Measurements from ENCODE around the gene SAP130.

SAP130 gene

DNA sequence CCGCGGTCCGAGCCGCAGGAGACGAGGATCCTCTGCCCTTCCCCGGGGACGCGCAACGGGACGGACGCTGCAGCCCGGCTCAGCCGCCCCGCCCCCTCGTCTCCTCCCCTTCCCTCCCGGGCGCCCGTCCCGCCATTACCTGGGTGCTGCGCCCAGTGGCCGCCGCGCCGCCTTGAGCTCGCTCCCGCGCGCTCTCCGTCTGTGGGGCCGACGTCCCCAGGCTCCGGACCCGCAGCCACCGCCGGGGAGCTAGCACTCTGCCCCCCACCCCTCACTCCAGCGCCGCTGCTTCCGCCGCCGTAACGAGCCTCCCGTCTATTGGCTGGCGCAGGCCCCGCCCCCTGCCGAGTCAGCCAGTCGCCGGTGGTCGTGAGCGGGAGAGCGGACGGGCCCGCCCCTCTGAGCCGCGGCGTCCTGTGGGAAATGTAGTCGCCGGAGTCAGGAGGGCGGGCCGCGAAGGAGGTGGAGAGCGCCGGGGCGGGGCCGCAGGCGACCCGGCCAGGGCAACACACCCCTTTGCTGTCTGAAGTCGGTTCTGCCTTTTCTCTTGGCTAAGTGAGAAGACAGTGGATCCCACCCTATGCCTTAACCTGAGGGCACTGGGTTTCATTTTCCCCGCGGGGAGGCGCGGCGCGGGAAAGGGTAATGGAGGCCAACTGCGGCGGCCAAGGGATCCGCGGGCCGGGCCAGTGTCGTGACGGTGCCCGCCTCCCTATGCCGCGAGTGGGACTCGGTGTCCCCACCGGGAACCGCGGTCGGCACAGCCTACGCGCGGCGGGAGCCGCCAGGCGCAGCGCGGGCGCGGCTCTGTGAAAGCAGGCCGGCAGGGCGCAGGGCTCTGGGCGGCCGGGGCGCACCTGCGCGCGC is at the start of gene SAP130:
Gene SAP130 (minus strand): TSS at position 259 of the 867 bp plus-strand sequence. CDS start 1,767 bp downstream, outside the sequence.
- FAIRE-seq = no peak

DNA sequence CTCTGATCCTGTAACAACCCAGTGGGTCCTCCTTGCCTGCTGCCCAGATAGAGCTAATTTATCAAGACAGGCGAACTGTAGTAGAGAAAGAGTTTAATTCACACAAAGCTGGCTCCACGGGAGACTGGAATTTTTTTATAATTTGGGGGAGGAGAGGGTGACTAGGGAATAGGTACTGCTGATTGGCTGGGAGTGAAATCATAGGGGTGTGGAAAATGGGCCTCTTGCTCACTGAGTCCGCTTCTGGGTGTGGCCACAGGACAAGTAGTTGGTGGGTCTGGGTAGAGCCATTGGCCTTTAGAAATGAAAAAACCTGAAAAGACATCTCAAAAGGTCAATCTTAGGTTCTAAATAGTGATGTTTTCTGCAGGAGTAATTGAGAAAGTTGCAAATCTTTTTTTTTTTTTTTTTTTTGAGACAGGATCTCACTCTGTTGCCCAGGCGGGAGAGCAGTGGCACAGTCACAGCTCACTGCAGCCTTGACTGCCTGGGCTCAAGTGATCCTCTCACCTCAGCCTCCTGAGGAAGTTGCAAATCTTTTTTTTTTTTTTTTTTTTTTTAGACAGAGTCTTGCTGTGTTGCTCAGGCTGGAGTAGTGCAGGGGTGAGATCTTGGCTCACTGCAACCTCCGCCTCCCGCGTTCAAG is 48.7 kb upstream of the SAP130 start:
- no peak for FAIRE-seq

DNA sequence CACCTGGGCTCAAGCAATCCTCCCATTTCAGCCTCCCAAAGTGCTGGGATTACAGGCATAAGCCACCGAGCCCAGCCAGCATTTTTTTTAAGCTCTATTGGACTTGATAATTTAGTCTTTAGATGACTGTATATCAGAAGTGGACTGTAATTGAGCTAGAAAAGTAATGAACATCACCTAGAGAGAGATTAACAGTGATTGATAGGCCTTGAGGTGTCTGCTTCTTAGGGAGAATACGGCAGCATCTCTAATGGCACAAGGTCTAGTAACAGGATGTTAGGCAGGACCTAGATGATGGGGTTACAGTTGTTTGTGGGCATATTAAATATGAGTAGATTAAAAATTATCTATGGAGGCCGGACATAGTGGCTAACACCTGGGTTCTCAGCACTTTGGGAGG is 45.4 kb upstream of the SAP130 start:
- no peak for FAIRE-seq

DNA sequence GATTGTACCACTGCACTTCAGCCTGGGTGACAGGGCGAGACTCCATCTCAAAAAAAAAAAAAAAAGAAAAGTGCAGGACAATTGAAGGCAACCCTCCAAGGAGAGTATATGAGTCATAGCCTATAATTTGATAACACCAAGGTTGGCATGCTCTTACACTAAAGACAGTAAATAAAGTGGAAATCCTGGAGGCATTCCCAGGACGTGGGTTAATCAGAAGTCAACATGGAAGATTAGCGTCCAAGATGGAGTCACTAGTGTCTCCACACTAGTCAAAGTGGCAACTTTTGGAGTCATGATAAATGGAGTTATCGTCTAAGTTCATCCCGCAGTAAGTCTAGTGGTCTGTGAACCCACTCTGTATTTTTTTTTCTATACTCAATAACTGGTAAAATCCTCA is 41.9 kb upstream of the SAP130 start:
- no peak for FAIRE-seq

DNA sequence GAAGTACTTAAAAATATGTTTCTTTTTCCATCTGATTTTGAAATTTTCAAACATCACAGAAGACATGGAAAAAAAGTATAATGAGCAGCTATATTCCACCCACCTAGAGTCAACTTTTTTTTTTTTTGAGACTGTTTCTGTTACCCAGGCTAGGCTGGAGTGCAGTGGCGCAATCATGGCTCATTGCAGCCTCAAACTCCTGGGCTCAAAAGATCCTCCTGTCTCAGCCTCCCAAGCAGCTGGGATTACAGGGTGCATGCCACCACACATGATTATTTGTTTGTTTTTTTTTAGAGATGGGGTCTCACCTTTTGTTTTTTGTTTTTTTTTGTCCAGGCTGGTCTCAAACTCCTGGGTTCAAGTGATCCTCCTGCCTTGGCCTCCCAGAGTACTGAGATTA is 36.5 kb upstream of the SAP130 start:
- FAIRE-seq = no peak

DNA sequence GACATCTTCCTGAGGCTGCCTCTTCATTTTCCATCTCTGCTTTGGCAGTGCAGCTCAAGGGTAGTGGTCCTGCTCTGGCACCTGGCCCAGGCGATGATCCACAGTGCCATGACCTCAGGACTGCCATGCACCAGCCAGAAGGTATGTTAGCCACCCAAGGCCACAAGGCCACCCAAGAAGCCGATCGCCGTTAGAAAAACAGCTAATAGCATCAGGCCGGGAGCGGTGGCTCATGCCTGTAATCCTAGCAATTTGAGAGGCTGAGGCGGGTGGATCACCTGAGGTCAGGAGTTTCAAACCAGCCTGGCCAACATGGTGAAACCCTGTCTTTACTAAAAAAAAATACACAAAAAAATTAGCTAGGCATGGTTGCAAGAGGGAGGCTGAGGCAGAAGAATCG is 34.7 kb upstream of the SAP130 start:
- FAIRE-seq = no peak

DNA sequence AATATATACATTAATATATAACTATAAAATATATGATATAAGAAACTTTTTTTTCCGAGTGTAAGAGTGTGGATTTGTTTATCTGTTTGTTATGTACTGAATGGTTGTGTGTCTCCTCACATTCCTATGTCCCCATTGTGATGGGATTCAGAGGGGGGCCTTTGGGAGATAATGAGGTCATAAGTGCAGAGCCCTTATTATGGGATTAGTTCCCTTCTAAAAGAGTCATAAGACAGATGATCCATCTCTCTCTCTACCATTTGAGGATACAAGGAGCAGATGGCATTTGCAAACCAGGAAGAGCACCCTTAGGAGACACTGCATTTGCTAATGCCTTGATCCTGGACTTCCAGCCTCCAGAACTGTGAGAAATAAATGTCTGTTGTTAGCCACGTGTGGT is 30.3 kb upstream of the SAP130 start:
- no peak for FAIRE-seq

DNA sequence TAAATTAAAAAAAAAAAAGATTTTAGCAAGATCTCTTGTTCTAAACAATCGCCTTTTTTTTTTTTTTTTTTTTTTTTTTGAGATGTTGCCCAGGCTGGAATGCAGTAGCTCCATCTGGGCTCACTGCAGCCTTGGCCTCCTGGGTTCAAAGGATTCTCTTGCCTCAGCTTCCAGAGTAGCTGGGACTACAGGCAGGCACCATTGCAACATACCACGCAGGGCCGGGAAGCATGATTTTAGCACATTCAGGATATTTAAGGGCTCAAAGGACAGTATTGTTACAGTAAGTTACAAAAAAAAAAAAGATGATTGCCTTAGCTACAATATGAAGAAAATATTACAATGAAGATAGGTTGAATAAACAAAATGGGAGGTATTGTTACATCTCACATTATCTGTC is 29.5 kb upstream of the SAP130 start:
- FAIRE-seq = no peak

DNA sequence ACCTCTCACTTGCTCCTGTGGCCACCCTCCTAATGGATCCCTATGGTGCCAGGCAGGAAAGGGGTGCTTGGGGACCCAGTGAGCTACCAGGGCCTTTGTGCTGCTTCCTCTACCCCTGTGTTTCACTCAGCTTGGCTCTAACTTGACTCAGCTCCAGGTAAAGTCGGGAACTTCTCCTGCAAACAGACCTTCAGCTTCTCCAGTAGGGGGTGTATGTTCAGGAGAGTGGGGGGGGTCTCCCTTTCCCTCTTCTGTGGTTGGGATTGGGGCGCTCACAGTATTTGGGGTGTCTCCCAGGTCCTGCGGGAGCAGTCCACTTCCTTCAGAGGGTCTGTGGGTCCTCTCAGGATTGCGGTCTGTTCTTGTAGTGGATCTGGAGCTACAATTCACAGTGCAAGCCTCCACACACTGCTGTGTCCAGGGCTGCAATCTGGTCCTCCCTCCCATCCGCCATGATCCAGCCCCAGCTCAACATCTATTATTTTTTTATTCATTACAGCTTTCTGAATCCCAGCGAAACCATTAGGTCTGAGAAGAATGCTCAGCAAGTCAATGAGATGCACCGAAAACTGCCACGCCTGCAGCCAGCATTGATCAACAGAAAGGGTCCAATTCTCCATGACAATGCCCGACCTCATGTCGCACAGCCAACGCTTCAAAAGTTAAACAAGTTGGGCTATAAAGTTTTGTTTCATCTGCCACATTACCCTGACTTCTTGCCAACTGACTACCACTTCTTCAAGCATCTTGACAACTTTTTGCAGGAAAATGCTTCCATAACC is 26.4 kb upstream of the SAP130 start:
- no peak for FAIRE-seq

DNA sequence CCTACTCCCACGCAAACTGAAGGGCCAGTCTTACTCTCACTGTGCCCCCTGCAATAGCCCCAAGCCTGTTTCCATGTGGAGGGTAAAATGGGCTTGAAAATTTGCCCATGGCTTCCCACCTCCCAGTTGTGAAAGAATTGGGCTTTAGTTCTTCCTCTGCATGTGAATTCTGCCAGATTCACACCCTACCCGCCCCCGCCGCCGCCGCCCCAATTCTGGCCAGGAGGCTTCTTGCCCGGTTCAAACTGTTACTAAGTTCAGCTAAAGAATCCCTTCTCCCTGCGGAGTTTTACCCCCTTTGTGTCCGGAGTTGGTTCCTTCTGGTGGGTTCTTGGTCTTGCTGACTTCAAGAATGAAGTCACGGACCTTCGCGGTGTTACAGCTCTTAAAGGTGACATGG is 25.5 kb upstream of the SAP130 start:
- FAIRE-seq = no peak

DNA sequence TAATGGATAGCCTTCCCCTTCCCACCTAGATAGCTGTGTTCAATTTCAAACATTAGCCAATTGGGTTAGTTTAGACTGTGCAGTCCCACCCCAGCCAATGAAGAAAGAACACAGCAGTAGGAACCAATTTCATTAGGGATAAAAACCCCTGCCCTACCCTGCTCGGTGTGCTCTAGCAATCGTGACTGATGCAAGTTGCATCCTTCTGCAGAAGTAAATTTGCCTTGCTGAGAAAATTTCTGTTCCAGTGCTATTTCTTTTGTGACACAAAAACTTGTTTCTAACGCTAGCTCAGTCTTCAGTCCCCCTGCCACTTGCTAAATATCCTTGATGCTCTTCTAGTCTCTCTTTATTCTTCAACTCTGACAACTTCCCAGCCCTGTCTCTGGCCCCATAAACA is 15.2 kb upstream of the SAP130 start:
- no peak for FAIRE-seq

DNA sequence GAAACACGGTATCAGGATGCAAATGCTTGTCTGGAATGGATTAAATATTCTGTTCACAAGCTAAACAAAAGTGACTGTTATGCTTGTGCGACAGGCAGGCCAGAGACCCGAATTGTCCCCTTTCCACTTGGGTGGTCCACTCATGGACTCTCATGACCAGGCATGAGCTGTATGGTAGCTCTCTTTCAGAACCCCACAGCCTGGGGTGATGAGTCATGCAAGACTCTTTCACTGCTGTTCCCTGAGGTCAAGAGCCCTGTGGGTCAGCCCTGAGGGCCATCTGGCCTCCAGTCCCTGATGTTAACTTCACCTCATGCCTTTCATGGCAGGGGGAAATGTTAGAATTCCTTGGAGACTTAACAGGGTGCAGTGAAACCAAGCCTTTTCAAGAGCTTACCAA is 13.7 kb upstream of the SAP130 start:
- FAIRE-seq = no peak

DNA sequence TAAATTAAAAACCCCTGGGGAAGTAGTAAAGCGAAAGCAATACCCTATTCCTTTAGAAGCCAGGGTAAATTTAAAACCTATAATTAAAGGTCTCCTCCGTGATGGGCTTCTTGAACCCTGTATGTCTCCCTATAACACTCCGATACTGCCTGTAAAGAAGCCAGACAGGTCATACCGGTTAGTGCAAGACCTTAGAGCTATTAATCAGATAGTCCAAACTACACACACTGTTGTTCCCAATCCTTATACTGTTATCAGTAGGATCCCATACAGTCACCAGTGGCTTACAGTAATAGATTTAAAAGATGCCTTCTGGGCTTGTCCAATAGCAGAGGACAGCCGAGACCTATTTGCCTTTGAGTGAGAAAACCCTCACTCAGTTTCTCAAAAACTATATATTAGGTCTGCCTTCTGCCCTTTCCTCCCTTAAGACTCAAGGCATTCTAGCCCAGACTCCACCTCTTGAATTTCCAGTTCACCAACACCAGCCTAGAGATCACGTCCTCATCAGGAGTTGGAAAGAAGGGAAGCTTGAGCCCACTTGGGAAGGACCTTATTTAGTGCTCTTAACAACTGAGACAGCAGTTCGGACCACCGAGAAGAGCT is 12.4 kb upstream of the SAP130 start:
- FAIRE-seq = no peak

DNA sequence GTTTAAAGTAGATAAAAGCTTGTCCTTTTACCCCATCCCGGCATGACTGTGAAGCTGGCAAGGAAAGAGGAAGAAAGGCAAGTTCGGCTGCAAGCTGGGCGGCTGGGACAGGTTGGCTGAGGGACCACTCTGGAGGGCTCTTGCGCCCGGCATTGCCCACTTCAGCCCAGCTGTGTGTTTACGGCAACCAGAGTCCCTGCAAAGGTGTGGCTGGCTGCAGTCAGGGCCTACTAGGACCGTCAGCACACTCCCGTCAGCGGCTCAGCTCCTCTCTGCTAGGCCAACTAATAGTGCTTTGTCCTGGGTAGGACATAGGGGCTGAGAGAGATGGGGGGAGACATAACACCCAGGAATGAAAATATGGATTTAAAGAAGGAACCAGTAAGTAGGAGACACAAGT is 11.7 kb upstream of the SAP130 start:
- no peak for FAIRE-seq

DNA sequence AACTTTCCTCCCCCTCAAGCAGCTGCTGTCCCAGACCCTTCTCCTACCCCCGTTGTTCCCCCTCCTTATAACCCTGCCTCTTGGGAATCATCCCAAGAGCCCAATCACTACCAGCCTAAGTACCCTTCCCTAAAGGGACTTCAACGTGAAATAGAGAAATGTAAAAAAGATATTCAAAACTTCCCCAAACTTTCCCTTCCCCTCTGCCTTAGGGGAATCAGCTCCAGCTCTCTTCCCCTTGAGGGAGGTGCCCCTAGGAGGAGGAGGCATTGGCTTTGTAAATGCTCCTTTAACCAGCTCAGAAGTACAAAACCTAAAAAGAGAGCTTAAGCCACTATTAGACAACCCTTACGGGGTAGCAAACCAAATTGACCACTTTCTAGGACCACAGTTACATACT is 10.6 kb upstream of the SAP130 start:
- FAIRE-seq = no peak

DNA sequence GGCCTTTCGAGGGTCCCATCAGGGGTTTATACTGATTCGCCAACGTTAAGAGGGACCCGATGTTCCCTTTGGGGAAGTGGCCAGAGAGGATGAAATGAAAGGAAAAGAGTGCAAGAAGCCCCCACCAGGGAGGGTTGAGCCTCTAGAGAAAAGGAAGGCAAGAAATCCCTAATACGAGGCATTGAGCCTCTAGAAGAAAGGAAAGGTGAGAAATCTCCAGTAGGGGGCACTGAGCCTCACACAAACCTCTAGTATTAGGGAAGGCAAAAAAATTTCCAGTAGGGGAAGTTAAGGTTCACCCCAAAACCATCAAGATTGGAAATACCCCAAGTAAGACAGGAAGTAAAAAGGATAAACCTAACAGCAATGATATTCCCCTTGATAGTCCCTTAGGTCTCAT is 9.8 kb upstream of the SAP130 start:
- no peak for FAIRE-seq

DNA sequence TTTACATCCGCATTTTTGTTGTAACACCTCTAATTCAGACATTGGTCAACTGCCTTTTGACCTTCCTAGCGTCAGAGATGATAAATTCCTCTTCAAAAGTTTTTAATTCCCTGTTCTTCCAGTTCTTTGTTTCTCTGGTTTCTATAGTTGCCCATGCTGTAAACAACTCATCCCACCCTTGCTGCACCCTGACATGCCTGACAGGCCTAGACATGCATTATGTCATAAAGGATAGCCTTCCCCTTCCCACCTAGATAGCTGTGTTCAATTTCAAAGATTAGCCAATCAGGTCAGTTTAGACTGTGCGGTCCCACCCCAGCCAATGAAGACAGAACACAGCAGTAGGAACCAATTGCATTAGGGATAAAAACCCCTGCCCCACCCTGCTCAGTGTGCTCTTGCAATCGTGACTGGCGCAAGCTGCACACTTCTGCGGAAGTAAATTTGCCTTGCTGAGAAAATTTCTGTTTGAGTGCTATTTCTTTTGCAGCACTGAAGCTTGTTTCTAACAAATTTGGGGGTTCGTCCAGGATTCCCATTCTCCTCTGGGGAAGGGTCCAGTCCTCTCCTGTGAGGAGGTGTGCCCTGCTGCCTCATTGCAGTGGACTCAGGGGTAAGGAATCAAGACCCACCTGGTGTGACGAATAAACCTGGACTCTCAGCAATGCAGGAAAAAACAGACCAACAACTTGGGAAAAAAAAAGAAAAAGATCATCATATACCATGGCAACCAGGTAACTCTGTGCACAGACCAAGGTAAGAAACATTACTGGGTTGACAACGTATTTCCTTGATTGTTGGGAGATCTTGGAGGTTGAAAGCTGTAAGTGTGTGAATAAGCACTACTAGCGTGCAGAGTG is 9.1 kb upstream of the SAP130 start:
- no peak for FAIRE-seq

DNA sequence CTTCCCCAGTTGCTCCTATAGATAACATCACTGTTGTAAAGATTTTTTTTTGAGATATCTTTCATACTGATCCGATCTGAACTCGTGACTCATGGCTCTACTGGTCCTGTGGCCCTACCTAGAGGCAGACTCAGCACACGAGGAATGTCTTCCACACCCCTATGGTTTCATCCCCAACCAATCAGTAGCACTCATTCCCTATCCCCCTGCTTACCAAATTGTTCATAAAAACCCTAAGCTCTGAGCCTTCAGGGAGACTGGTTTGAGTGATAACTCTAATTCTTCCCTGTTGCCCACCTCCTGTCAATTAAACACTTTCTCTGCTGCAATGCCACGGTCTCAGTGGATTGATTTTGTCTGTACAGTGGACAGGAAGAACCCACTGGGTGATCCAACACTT is 4.2 kb upstream of the SAP130 start:
- no peak for FAIRE-seq

DNA sequence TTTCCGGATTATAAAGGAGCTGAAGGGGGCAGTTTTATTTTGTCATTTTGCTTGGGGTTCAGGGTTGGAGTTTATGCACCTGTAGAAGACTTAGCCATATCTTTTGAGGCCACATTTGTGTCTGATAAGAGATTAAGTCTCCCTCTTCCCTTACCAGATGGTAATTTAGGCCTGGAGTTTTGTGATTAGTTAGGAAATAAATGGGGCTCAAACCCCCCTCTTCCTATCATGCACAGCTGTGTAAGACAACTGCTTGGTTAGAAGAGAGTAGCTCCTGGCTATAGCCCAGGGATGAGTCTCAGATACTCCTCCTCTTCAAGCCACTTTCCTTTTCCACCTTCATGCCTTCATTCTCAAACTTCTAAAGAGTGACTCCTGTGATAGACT is 802 bp upstream of the SAP130 start:
- no peak for FAIRE-seq

DNA sequence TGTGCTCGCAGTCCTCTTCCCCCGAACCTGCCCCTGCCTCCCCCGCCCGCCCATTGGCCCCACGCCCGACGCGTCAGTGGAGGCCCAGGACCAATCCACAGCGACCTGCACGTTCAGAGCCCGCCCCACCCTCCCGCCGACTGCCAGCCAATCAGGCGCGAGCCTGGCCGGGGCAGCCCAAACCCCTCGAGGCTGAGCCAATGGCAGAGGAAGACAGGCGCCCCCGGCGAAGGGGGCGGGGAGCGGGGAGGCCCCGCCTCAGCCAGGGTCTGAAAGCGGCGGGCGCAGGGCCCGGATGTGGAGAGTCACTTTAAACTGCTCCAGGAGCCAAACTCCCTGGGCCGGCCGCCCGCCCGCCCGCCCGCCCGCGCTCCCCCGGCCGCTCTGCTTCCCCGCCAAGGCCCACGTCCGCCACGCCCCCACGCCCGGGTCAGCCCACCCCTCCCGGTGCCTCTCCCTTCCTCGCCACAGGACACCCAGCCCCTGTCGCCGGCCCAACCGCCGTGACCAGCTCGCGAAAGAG is 520 bp downstream of the SAP130 start:
- FAIRE-seq = no peak

DNA sequence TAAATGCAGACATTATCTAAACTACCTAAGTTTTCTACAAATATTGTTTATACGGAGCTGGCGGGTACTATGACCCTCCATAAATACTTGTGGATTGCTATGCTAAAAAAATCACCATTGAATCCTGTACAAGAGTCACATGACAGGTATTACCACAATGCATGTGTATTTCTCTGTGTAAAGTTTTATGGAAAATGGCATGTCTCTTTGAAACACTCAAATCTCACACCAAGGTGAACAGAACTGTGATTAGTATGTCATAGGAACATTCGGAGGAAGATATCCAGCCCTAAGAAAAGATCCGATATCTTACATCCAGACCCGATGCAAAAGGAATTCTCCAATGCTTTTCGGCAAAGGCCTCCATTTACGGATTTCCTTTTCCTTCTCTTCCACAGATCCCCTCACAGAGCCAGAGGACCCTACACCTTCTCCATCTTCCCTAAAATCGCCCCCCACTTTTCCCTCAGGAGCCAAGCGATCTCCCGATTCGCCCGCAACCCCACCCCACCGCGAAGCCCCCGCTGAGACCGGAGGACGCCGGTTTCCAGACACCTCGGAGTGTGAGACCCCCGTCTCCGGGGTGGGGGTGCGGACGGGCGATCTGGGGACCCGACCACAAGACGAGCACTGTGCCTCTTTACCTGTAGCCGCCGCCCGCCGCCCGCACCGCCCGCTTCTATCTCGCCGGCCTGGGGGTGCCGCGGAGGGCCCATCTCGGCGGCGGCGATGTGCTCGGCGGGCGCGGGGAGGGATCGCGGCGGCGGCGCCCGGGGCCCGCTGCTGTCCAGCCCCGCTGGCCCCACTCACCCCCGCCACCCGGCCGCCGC is 1.2 kb downstream of the SAP130 start:
- no peak for FAIRE-seq
